ENCODE measurements around the gene CNTNAP2. TPM values are rescaled to one million over a fixed set of nuclear protein-coding genes. Genes with fewer than 3 reads are reported as not detected.
"Not testable (repeated sequence)": the region's sequence is repeated elsewhere in the genome, so short reads cannot be mapped to it uniquely, and the experiment has no call there.

Gene CNTNAP2
- total RNA-seq, 2 experiments from 2014 or later = not detected

GRCh38 chr7:147068842-147069241, 952.2 kb downstream of the CNTNAP2 start:
- CTCF ChIA-PET = no interaction called here
- POLR2A ChIA-PET = no interaction called here

- ChIA-PET POLR2A (no interaction called here), CTCF (no interaction called here)
These were observed 953.2 kb downstream of the CNTNAP2 start for GRCh38 chr7:147069771-147070170.

- ChIA-PET POLR2A (no interaction called here), CTCF (no interaction called here)
These were observed 954.3 kb downstream of the CNTNAP2 start for GRCh38 chr7:147070886-147071285.

GRCh38 chr7:147071536-147071935, 954.9 kb downstream of the CNTNAP2 start:
- CTCF ChIA-PET = no interaction called here
- POLR2A ChIA-PET = no interaction called here

- POLR2A ChIA-PET = no interaction called here
- CTCF ChIA-PET = no interaction called here
These were observed 961.7 kb downstream of the CNTNAP2 start for GRCh38 chr7:147078312-147078711.

GRCh38 chr7:147079083-147079482, 962.5 kb downstream of the CNTNAP2 start:
- POLR2A ChIA-PET = no interaction called here
- CTCF ChIA-PET = no interaction called here

- ChIA-PET CTCF (no interaction called here), POLR2A (no interaction called here)
These were observed 963.4 kb downstream of the CNTNAP2 start for GRCh38 chr7:147079921-147080420.

- ChIA-PET POLR2A (no interaction called here), CTCF (no interaction called here)
These were observed 964.5 kb downstream of the CNTNAP2 start for GRCh38 chr7:147081117-147081516.

GRCh38 chr7:147089051-147089461, 972.5 kb downstream of the CNTNAP2 start:
- ChIA-PET POLR2A (no interaction called here), CTCF (no interaction called here)

- ChIA-PET CTCF (no interaction called here), POLR2A (no interaction called here)
These were observed 973.0 kb downstream of the CNTNAP2 start for GRCh38 chr7:147089608-147090007.

- CTCF ChIA-PET = no interaction called here
These were observed 980.0 kb downstream of the CNTNAP2 start for GRCh38 chr7:147096629-147097028.

GRCh38 chr7:147103224-147103623, 986.6 kb downstream of the CNTNAP2 start:
- ChIA-PET CTCF (no interaction called here), POLR2A (no interaction called here)

More at GRCh38 chr7:147096629-147097028, 980.0 kb downstream of the CNTNAP2 start:
- POLR2A ChIA-PET = no interaction called here

- ChIA-PET CTCF (no interaction called here), POLR2A (no interaction called here)
These were observed 990.1 kb downstream of the CNTNAP2 start for GRCh38 chr7:147106746-147107145.

- POLR2A ChIA-PET, CTCF ChIA-PET: not testable (repeated sequence)
These were observed 997.9 kb downstream of the CNTNAP2 start for GRCh38 chr7:147114525-147114924.

- ChIA-PET CTCF (no interaction called here), POLR2A (no interaction called here)
These were observed 1019.8 kb downstream of the CNTNAP2 start for GRCh38 chr7:147136352-147136751.

- CTCF ChIA-PET = no interaction called here
These were observed 1028.6 kb downstream of the CNTNAP2 start for GRCh38 chr7:147145194-147145593.

GRCh38 chr7:147146169-147146568, 1029.6 kb downstream of the CNTNAP2 start:
- CTCF ChIA-PET = no interaction called here
- POLR2A ChIA-PET = no interaction called here

More at GRCh38 chr7:147145194-147145593, 1028.6 kb downstream of the CNTNAP2 start:
- POLR2A ChIA-PET = no interaction called here

- CTCF ChIA-PET = no interaction called here
- POLR2A ChIA-PET = no interaction called here
These were observed 1035.1 kb downstream of the CNTNAP2 start for GRCh38 chr7:147151661-147152060.

GRCh38 chr7:147153571-147153970, 1037.0 kb downstream of the CNTNAP2 start:
- ChIA-PET POLR2A (no interaction called here), CTCF (no interaction called here)

- CTCF ChIA-PET = no interaction called here
- POLR2A ChIA-PET = no interaction called here
These were observed 1044.8 kb downstream of the CNTNAP2 start for GRCh38 chr7:147161405-147161804.

GRCh38 chr7:147170341-147171012, 1053.9 kb downstream of the CNTNAP2 start:
- ChIA-PET CTCF (no interaction called here), POLR2A (no interaction called here)

- CTCF ChIA-PET = no interaction called here
- POLR2A ChIA-PET = no interaction called here
These were observed 1054.4 kb downstream of the CNTNAP2 start for GRCh38 chr7:147171013-147171391.

Data from activated CD8-positive, alpha-beta memory T cell treated with anti-CD3 and anti-CD28 coated beads for 36 hours (primary cell).